T-helper 1 cell (primary cell): Measurements from ENCODE around the gene ADAMTS1.
"Not testable (repeated sequence)": the region's sequence is repeated elsewhere in the genome, so short reads cannot be mapped to it uniquely, and the experiment has no call there.

Experiments used
- DNase-seq, 5 donors: peaks; one replicate each; pipeline ENCODE4 v3.0.0-alpha.2; 2012 to 2020
- total RNA-seq, 4 donors: gene quantifications; one replicate each; lab custom pipeline; 2026; lab: John Stamatoyannopoulos, UW

The ADAMTS1 gene
- 0 to 0.46 (median 0.15) reads per million in 4 donors for total RNA-seq

DNA sequence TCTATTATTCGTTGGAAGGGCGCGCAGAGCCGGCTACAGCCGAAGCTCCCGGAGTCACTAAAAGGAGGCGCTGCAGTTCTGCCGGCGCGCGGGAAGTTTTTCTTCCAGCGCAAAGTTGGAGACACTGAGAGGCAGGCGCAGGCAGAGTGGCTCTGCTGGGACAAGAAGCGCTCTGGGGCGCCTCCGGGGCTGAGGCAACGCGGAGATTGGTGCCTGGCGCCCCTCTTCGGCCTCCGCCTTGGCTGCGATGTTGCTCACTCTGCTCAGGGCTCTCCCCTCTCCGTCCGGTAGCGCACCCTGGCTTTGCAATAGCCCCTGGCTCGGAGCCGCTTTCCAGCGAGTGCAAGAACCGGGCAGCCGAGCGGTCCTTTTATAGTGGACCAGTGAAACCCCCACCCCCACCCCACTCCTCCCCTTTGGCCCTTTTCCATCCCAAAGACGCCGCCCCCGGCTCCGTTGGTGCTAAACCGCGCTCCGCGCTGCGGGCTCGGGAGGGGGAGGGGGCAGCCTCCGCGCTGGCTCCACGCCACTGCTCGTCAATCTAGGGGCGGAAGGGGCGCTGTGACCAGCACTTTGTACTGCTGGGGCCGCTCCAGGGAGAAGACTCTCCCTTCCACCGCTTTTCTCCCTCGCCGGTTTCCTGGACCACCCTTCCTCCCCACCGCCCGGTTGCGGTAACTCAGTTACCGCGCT lies at the start of gene ADAMTS1:
ADAMTS1 (minus strand) TSS at position 344 of the 693 bp plus-strand sequence. CDS start 455 bp downstream, outside the sequence.
- peak in 1 of 5 donors; percentile 34 for DNase-seq

DNA sequence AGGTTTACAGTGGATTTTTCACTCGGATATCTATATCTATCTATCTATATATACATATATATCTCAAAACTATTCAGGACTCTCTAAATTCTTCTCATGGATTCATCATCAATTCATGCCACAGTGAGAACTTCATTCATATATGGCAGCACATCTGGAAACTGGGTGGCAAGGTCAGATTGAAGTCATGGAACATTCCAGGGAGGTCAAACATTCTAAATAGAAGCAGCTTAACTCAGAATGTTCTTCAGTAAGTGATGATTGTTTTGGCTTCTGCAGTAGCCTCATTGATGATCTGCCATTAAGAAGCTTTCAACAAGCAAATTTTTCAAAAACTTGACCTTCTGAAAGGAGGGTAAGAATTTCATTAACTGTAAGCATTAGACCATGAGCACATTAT lies 46.9 kb upstream of the ADAMTS1 start:
- no peak for DNase-seq

DNA sequence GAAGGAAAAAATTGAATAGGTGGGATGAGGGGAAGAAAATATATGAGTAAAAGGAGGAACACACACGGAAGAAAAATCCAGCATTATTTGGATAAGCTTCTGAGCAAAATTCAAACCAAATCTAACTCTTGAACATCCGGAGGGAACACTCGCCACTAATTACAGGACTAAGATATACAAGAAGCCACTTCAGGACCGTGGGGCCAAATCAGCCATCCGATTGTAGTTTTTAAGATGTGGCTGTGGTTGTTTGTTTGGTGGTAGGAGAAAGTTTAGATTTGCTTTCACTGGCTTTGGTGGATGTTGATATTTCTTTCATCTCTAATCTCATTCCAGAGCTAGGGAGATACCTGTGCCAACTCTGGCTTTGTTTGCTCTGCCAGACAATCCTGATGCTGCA lies 43.7 kb upstream of the ADAMTS1 start:
- DNase-seq = no peak

- DNase-seq = no peak
Observed at GRCh38 chr21:26888256-26888655, 43.0 kb upstream of the ADAMTS1 start.

GRCh38 chr21:26887251-26887650 lies 42.0 kb upstream of the ADAMTS1 start:
- no peak for DNase-seq

DNA sequence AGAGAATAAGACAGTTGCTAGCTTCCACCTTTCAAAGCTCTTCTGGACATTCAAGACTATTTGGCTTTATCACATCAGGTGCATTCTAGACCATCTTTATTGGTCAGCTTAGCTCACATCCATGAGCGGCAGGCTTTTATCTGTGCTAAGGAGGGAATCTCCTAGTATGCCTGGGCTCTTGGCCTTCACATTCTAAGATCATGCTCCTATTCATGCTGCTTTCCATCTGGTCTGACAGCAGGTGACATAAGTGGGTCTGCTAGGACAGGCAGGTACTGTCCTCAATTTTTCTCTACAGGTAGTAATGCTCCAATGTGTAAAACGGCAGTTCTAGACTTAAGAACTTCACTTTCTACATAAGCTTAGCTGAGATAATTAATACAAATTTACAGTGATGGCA lies 39.2 kb upstream of the ADAMTS1 start:
- DNase-seq = no peak

DNA sequence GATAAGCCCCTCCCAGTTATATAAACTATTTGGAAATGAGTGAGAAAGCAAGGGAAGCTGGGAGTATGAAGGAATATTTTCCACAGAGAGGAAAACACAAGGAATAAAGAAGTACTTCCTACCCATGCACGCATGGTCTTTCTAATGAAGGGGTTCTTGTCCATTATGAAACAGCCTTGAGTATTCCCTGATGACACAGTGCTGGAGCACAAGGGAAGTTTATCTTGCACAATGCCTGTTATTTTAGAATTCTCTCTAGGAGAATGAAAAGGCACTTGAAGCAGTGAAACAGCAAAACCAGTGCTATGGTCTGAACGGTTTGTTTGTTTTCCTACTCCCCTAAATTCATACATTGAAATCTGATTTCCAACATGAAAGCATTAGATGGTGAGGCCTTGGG lies 38.6 kb upstream of the ADAMTS1 start:
- DNase-seq = no peak

- DNase-seq = no peak
Observed at GRCh38 chr21:26881504-26882228, 36.5 kb upstream of the ADAMTS1 start.

- DNase-seq = no peak
Observed at GRCh38 chr21:26877018-26877417, 31.8 kb upstream of the ADAMTS1 start.

- DNase-seq = no peak
Observed at GRCh38 chr21:26874347-26874746, 29.1 kb upstream of the ADAMTS1 start.

GRCh38 chr21:26865857-26866256 lies 20.6 kb upstream of the ADAMTS1 start:
- no peak for DNase-seq

- not testable (repeated sequence) for DNase-seq
Observed at GRCh38 chr21:26856871-26857350, 11.7 kb upstream of the ADAMTS1 start.

GRCh38 chr21:26854695-26855094 lies 9.5 kb upstream of the ADAMTS1 start:
- not testable (repeated sequence) for DNase-seq

- DNase-seq = no peak
Observed at GRCh38 chr21:26852423-26852822, 7.2 kb upstream of the ADAMTS1 start.

GRCh38 chr21:26851109-26851944 lies 6.1 kb upstream of the ADAMTS1 start:
- DNase-seq = no peak

GRCh38 chr21:26850116-26850643 lies 5.0 kb upstream of the ADAMTS1 start:
- no peak for DNase-seq

- no peak for DNase-seq
Observed at GRCh38 chr21:26849428-26850115, 4.4 kb upstream of the ADAMTS1 start.

- no peak for DNase-seq
Observed at GRCh38 chr21:26847921-26848320, 2.7 kb upstream of the ADAMTS1 start.

GRCh38 chr21:26847002-26847401 lies 1.8 kb upstream of the ADAMTS1 start:
- no peak for DNase-seq

DNA sequence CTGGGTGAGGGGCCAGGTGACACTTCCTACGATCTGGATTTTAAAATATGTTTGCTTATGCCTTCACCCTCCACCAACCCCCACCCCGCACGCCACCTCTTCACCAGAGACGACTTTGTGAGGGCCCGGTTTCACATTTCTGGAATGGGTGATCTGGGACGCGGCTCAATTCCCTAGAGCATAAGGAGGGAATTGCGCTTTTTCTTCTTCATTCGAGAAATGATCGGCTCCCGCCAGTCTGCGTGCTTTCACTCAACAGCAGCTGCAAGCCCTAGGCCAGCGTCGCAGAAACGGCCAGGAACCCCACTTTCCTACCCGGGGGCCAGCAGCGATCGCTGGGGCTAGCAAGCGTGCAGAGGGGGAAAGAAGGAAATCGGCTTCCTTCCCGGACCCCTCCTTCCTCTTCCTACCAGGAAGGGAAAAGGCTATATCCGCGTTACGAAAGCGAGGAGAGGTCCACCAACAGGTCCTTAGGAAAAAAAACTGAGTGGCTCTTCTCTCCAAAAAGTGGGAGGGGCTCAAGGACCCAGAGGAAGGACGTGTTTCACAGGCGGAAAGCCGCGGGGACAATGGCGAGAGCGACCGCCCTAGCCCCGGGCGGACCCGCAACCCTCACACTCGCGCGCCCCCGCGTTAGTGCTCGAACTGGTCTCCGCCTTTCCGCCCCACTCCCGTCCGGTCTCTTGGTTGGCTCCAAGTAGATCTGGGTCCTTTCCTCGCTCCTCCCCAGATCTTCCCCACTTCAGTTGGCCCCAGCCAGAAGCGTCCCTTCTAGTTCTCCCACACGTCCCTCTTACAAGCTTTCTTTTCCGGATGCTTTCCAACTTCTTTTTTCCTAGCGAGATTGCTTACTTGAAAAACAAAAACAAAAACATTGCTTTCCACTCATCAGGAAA lies 1.1 kb upstream of the ADAMTS1 start:
- no peak for DNase-seq

GRCh38 chr21:26845759-26846035 lies 488 bp upstream of the ADAMTS1 start:
- DNase-seq = no peak
